Fibroblast of skin of right biceps (primary cell): Measurements from ENCODE around the gene PGBD1.
A peak's percentile ranks its signal among the peaks of the same experiment; 100 is the strongest.

Experiments used
- DNase-seq: peaks from one replicate; pipeline ENCODE4 v3.0.0-alpha.2; 2013

Gene PGBD1

GRCh38 chr6:28281288-28282064 lies at the start of gene PGBD1:
Gene PGBD1 (plus strand): TSS chr6:28281572. CDS start chr6:28283814, 2,242 bp downstream.
- DNase-seq: peak; percentile 80

GRCh38 chr6:28232785-28233184 lies 48.6 kb upstream of the PGBD1 start:
- DNase-seq: no peak

GRCh38 chr6:28235912-28236452 lies 45.4 kb upstream of the PGBD1 start:
- no peak for DNase-seq

- no peak for DNase-seq
Observed at GRCh38 chr6:28239636-28240035, 41.7 kb upstream of the PGBD1 start.

- no peak for DNase-seq
Observed at GRCh38 chr6:28240471-28240870, 40.9 kb upstream of the PGBD1 start.

GRCh38 chr6:28243946-28244345 lies 37.4 kb upstream of the PGBD1 start:
- no peak for DNase-seq

- no peak for DNase-seq
Observed at GRCh38 chr6:28245206-28245941, 36.0 kb upstream of the PGBD1 start.

GRCh38 chr6:28248916-28249315 lies 32.5 kb upstream of the PGBD1 start:
- no peak for DNase-seq

GRCh38 chr6:28250747-28251146 lies 30.6 kb upstream of the PGBD1 start:
- no peak for DNase-seq

- peak; percentile 9 for DNase-seq
Observed at GRCh38 chr6:28251661-28252008, 29.7 kb upstream of the PGBD1 start.

GRCh38 chr6:28252009-28252975 lies 29.1 kb upstream of the PGBD1 start, which contains the start of gene ZKSCAN4:
Gene ZKSCAN4 (minus strand): TSS chr6:28252269. CDS start chr6:28251980, 289 bp downstream.
- peak; percentile 92 for DNase-seq

- no peak for DNase-seq
Observed at GRCh38 chr6:28254121-28254519, 27.3 kb upstream of the PGBD1 start.

- no peak for DNase-seq
Observed at GRCh38 chr6:28257042-28257441, 24.3 kb upstream of the PGBD1 start.

GRCh38 chr6:28258877-28259777 lies 22.2 kb upstream of the PGBD1 start, which contains the start of gene NKAPL:
Gene NKAPL (plus strand): TSS chr6:28259297. CDS start chr6:28259372, 75 bp downstream.
- peak; percentile 72 for DNase-seq

GRCh38 chr6:28263922-28264321 lies 17.4 kb upstream of the PGBD1 start:
- no peak for DNase-seq

- no peak for DNase-seq
Observed at GRCh38 chr6:28264834-28265401, 16.5 kb upstream of the PGBD1 start.

GRCh38 chr6:28266563-28266961 lies 14.8 kb upstream of the PGBD1 start:
- DNase-seq: no peak

GRCh38 chr6:28266962-28267694 lies 14.2 kb upstream of the PGBD1 start, which contains the start of gene ZSCAN26:
Gene ZSCAN26 (plus strand): TSS chr6:28267143. CDS start chr6:28271920, 4,777 bp downstream.
- peak; percentile 90 for DNase-seq

GRCh38 chr6:28267695-28268059 lies 13.7 kb upstream of the PGBD1 start:
- no peak for DNase-seq

- peak; percentile 91 for DNase-seq
Observed at GRCh38 chr6:28269492-28269891, 11.9 kb upstream of the PGBD1 start.
